ENCODE results near the gene SLC30A3. TPM values are rescaled to one million over a fixed set of nuclear protein-coding genes. Genes with fewer than 3 reads are reported as not detected.

The SLC30A3 gene
- polyA plus RNA-seq, 1 donor from 2014 or later = not detected

GRCh38 chr2:27216416-27217137, 46.3 kb downstream of the SLC30A3 start:
- no peaks in the 10 kb centered on the region for H3K9me3 Mint-ChIP-seq
- H3K27me3 Mint-ChIP-seq = no peaks in the 10 kb centered on the region
- H3K27ac Mint-ChIP-seq = peak overlapping the region; percentile 88 to 91 (median 89)
- peak overlapping the region; percentile 89 to 98 (median 92) for H3K4me3 Mint-ChIP-seq
- peaks cover 5% of the 10 kb centered on the region for H3K36me3 Mint-ChIP-seq
- H3K4me1 Mint-ChIP-seq = peaks cover 23 to 32% (median 28%) of the 10 kb centered on the region in 3 donors

GRCh38 chr2:27214941-27215340, 47.9 kb downstream of the SLC30A3 start:
- peak overlapping the region in 2 of 3 donors; percentile 64 to 88 for H3K27ac Mint-ChIP-seq
- no peaks in the 10 kb centered on the region for H3K9me3 Mint-ChIP-seq
- H3K36me3 Mint-ChIP-seq = peaks cover 2% of the 10 kb centered on the region
- no peaks in the 10 kb centered on the region for H3K27me3 Mint-ChIP-seq
- peak overlapping the region in 2 of 4 donors; percentile 32 to 89 for H3K4me3 Mint-ChIP-seq
- H3K4me1 Mint-ChIP-seq = peaks cover 25 to 34% (median 27%) of the 10 kb centered on the region in 3 donors

- Mint-ChIP-seq H3K27me3 (no peaks in the 10 kb centered on the region), H3K36me3 (peaks cover 2% of the 10 kb centered on the region), H3K9me3 (no peaks in the 10 kb centered on the region), H3K4me1 (peaks cover 19 to 31% (median 20%) of the 10 kb centered on the region in 3 donors), H3K27ac (peak overlapping the region; percentile 98 to 100 (median 99)), H3K4me3 (peak overlapping the region; percentile 92 to 99 (median 96))
Measured at GRCh38 chr2:27212626-27213471, 50.0 kb downstream of the SLC30A3 start.

GRCh38 chr2:27211943-27212625, 50.8 kb downstream of the SLC30A3 start, which contains the start of the genes ATRAID and SLC5A6:
Gene ATRAID (plus strand): TSS chr2:27212041. CDS start chr2:27212369, 328 bp downstream.
Gene SLC5A6 (minus strand): TSS chr2:27212268. CDS start chr2:27207650, 4,618 bp downstream.
- Mint-ChIP-seq H3K4me3 (peak within 1 kb of the TSS; percentile 92 to 99 (median 96)), H3K27me3 (no peaks in the 10 kb centered on the region), H3K9me3 (no peaks in the 10 kb centered on the region), H3K27ac (peak within 1 kb of the TSS; percentile 98 to 100 (median 99)), H3K36me3 (peaks cover 2% of the 10 kb centered on the region), H3K4me1 (peaks cover 18 to 28% (median 20%) of the 10 kb centered on the region in 3 donors)

- Mint-ChIP-seq H3K36me3 (peaks cover 2% of the 10 kb centered on the region), H3K27me3 (no peaks in the 10 kb centered on the region), H3K4me1 (peaks cover 14 to 21% (median 18%) of the 10 kb centered on the region in 3 donors), H3K9me3 (no peaks in the 10 kb centered on the region), H3K4me3 (peak overlapping the region; percentile 92 to 97 (median 94)), H3K27ac (peak overlapping the region; percentile 94 to 99 (median 98))
Measured at GRCh38 chr2:27211241-27211942, 51.5 kb downstream of the SLC30A3 start.

GRCh38 chr2:27209621-27210401, 53.0 kb downstream of the SLC30A3 start:
- Mint-ChIP-seq H3K9me3 (no peaks in the 10 kb centered on the region), H3K27ac (peak overlapping the region; percentile 73 to 92 (median 88)), H3K4me1 (peaks cover 14 to 20% (median 18%) of the 10 kb centered on the region in 3 donors), H3K36me3 (peaks cover 2% of the 10 kb centered on the region), H3K27me3 (no peaks in the 10 kb centered on the region), H3K4me3 (peak overlapping the region; percentile 15 to 90 (median 66))

- Mint-ChIP-seq H3K36me3 (peaks cover 2% of the 10 kb centered on the region), H3K27ac (peak overlapping the region in 1 of 3 donors; percentile 51)
Measured at GRCh38 chr2:27208486-27209050, 54.3 kb downstream of the SLC30A3 start.

GRCh38 chr2:27206346-27206745, 56.5 kb downstream of the SLC30A3 start:
- Mint-ChIP-seq H3K4me1 (peaks cover 6 to 10% (median 8%) of the 10 kb centered on the region in 3 donors), H3K36me3 (no peaks in the 10 kb centered on the region), H3K27me3 (no peaks in the 10 kb centered on the region), H3K27ac (peak overlapping the region in 1 of 3 donors; percentile 51), H3K4me3 (no peak overlapping the region), H3K9me3 (no peaks in the 10 kb centered on the region)

More at GRCh38 chr2:27208486-27209050, 54.3 kb downstream of the SLC30A3 start:
- H3K9me3 Mint-ChIP-seq = no peaks in the 10 kb centered on the region
- peak overlapping the region in 1 of 4 donors; percentile 90 for H3K4me3 Mint-ChIP-seq
- H3K27me3 Mint-ChIP-seq = no peaks in the 10 kb centered on the region
- peaks cover 13 to 19% (median 16%) of the 10 kb centered on the region in 3 donors for H3K4me1 Mint-ChIP-seq

GRCh38 chr2:27205206-27205605, 57.6 kb downstream of the SLC30A3 start:
- Mint-ChIP-seq H3K4me1 (peaks cover 6 to 10% (median 8%) of the 10 kb centered on the region in 3 donors), H3K27ac (peak overlapping the region in 1 of 3 donors; percentile 51), H3K36me3 (peaks cover 1% of the 10 kb centered on the region), H3K27me3 (no peaks in the 10 kb centered on the region), H3K9me3 (no peaks in the 10 kb centered on the region), H3K4me3 (no peak overlapping the region)

GRCh38 chr2:27204566-27204965, 58.3 kb downstream of the SLC30A3 start:
- peaks cover 2 to 3% (median 3%) of the 10 kb centered on the region in 3 donors for H3K4me1 Mint-ChIP-seq
- peaks cover 1% of the 10 kb centered on the region for H3K36me3 Mint-ChIP-seq
- peak overlapping the region in 1 of 3 donors; percentile 31 for H3K27ac Mint-ChIP-seq
- no peak overlapping the region for H3K4me3 Mint-ChIP-seq
- no peaks in the 10 kb centered on the region for H3K9me3 Mint-ChIP-seq
- no peaks in the 10 kb centered on the region for H3K27me3 Mint-ChIP-seq

GRCh38 chr2:27203741-27204140, 59.1 kb downstream of the SLC30A3 start:
- H3K4me3 Mint-ChIP-seq = peak overlapping the region in 1 of 4 donors; percentile 15

More at GRCh38 chr2:27203741-27204140, 59.1 kb downstream of the SLC30A3 start:
- H3K27ac Mint-ChIP-seq = peak overlapping the region in 1 of 3 donors; percentile 2
- H3K36me3 Mint-ChIP-seq = peaks cover 2% of the 10 kb centered on the region
- no peaks in the 10 kb centered on the region for H3K27me3 Mint-ChIP-seq
- no peaks in the 10 kb centered on the region for H3K9me3 Mint-ChIP-seq
- peaks cover 0 to 3% (median 0%) of the 10 kb centered on the region in 3 donors for H3K4me1 Mint-ChIP-seq

Measured in IgD-negative memory B cell (primary cell).